B cell (primary cell): Measurements from ENCODE around the gene SCO2.

Experiments
- CTCF ChIP-seq: fragments of 200-600 bp; IDR thresholded peaks from one replicate; pipeline ENCODE4 v1.8.0; 2022; ENCODE audit warnings: antibody characterized with exemption, mild to moderate bottlenecking
- EZH2 ChIP-seq: IDR thresholded peaks from 2 replicates; pipeline ENCODE4 v1.6.1; 2012; ENCODE audit warnings: borderline replicate concordance, low read depth, mild to moderate bottlenecking, moderate library complexity, low read length; ENCODE audit not compliant: insufficient read depth, poor library complexity, severe bottlenecking

- TF ChIP-seq CTCF (no peak), EZH2 (no peak)
Measured at GRCh38 chr22:50532824-50533796, 7.7 kb upstream of the SCO2 start.
